ENCODE measurements around the gene PFKFB2. TPM values are rescaled to one million over a fixed set of nuclear protein-coding genes. Genes with fewer than 3 reads are reported as not detected.

Gene PFKFB2
- polyA plus RNA-seq, 3 donors = 2.1 to 6.9 (median 2.3) TPM

- Mint-ChIP-seq H3K27me3 (ENCODE audit: low read depth in 3 of 3) (peaks cover 0 to 2% (median 2%) of the 10 kb centered on the region in 3 donors), H3K36me3 (peaks cover 0 to 2% of the 10 kb centered on the region in 2 donors), H3K4me1 (no peaks in the 10 kb centered on the region), H3K9me3 (peaks cover 16 to 31% (median 28%) of the 10 kb centered on the region in 7 donors), H3K4me3 (no peak overlapping the region), H3K27ac (no peak overlapping the region)
- Histone ChIP-seq H3K27ac (ENCODE audit: low read depth in 1 of 2, low read length in 2 of 2) (no peak overlapping the region), H3K27me3 (ENCODE audit: control insufficient read depth in 2 of 2, insufficient read depth in 2 of 2, low read length in 2 of 2) (no peaks in the 10 kb centered on the region), H3K36me3 (replicated peaks in 1 of 2; ENCODE audit: control insufficient read depth in 1 of 2, insufficient read depth in 2 of 2, low read length in 2 of 2) (no peaks in the 10 kb centered on the region), H3K9ac (ENCODE audit: insufficient read depth, low read length, poor library complexity, severe bottlenecking) (no peak overlapping the region), H3K4me3 (replicated peaks in 1 of 3; ENCODE audit: low read depth in 2 of 3, low read length in 3 of 3) (no peak overlapping the region), H3K4me2 (replicated peaks; ENCODE audit: extremely low read depth, low read length, poor library complexity, severe bottlenecking) (no peak overlapping the region), H3K9me3 (replicated peaks in 1 of 2; ENCODE audit: control insufficient read depth in 1 of 2, insufficient read depth in 1 of 2, low read length in 2 of 2) (peaks cover 15 to 28% of the 10 kb centered on the region in 2 donors), H3K79me2 (ENCODE audit: insufficient read depth, low read length) (no peaks in the 10 kb centered on the region), H2AFZ (ENCODE audit: insufficient read depth, low read depth, low read length, poor library complexity, severe bottlenecking) (no peak overlapping the region), H4K20me1 (ENCODE audit: insufficient read depth, low read length) (no peaks in the 10 kb centered on the region), H3K4me1 (ENCODE audit: control insufficient read depth in 1 of 2, insufficient read depth in 2 of 2, low read length in 2 of 2) (no peaks in the 10 kb centered on the region)
- no peak for DNase-seq
- intact Hi-C loops (cut with micrococcal nuclease) = no loop called here
- WGBS (ENCODE audit: insufficient coverage) = 100% methylated on average over 1 of the region's 3 CpGs
- no peak for TF ChIP-seq CTCF (IDR thresholded peaks at IDR 0.05)
Observed at GRCh38 chr1:207124389-207124788, 71.3 kb downstream of the PFKFB2 start.

- Histone ChIP-seq H3K9ac (ENCODE audit: insufficient read depth, low read length, poor library complexity, severe bottlenecking) (no peak overlapping the region), H3K79me2 (ENCODE audit: insufficient read depth, low read length) (no peaks in the 10 kb centered on the region), H3K9me3 (replicated peaks in 1 of 2; ENCODE audit: control insufficient read depth in 1 of 2, insufficient read depth in 1 of 2, low read length in 2 of 2) (peaks cover 15 to 38% of the 10 kb centered on the region in 2 donors), H4K20me1 (ENCODE audit: insufficient read depth, low read length) (no peaks in the 10 kb centered on the region), H3K36me3 (replicated peaks in 1 of 2; ENCODE audit: control insufficient read depth in 1 of 2, insufficient read depth in 2 of 2, low read length in 2 of 2) (no peaks in the 10 kb centered on the region), H3K4me1 (ENCODE audit: control insufficient read depth in 1 of 2, insufficient read depth in 2 of 2, low read length in 2 of 2) (no peaks in the 10 kb centered on the region), H2AFZ (ENCODE audit: insufficient read depth, low read depth, low read length, poor library complexity, severe bottlenecking) (no peak overlapping the region), H3K4me3 (replicated peaks in 1 of 3; ENCODE audit: low read depth in 2 of 3, low read length in 3 of 3) (no peak overlapping the region), H3K27me3 (ENCODE audit: control insufficient read depth in 2 of 2, insufficient read depth in 2 of 2, low read length in 2 of 2) (no peaks in the 10 kb centered on the region), H3K27ac (ENCODE audit: low read depth in 1 of 2, low read length in 2 of 2) (no peak overlapping the region), H3K4me2 (replicated peaks; ENCODE audit: extremely low read depth, low read length, poor library complexity, severe bottlenecking) (no peak overlapping the region)
- Mint-ChIP-seq H3K27me3 (ENCODE audit: low read depth in 3 of 3) (peaks cover 0 to 2% (median 2%) of the 10 kb centered on the region in 3 donors), H3K4me1 (no peaks in the 10 kb centered on the region), H3K9me3 (peaks cover 19 to 40% (median 32%) of the 10 kb centered on the region in 7 donors), H3K4me3 (no peak overlapping the region), H3K36me3 (peaks cover 0 to 2% of the 10 kb centered on the region in 2 donors), H3K27ac (no peak overlapping the region)
- TF ChIP-seq CTCF (IDR thresholded peaks at IDR 0.05) = no peak
- intact Hi-C loops (cut with micrococcal nuclease) = no loop called here
- no peak for DNase-seq
Observed at GRCh38 chr1:207128336-207128921, 75.4 kb downstream of the PFKFB2 start.
